NCI-H524 treated with DMSO at 0.1 percent for 48 hours (cell line): ENCODE measurements around the gene ATXN3.

Source experiments
- DNase-seq: peaks from one replicate; lab custom pipeline; 2025; lab: John Stamatoyannopoulos, UW

ATXN3 gene

GRCh38 chr14:92106143-92106926 lies at the start of gene ATXN3:
Gene ATXN3 (minus strand): TSS chr14:92106582. CDS start chr14:92106552, 30 bp downstream.
- peak; percentile 86 for DNase-seq

- no peak for DNase-seq
Observed at GRCh38 chr14:92154283-92154942, 48.0 kb upstream of the ATXN3 start.

GRCh38 chr14:92153581-92153980 lies 47.2 kb upstream of the ATXN3 start:
- no peak for DNase-seq

- DNase-seq = no peak
Observed at GRCh38 chr14:92144708-92145107, 38.3 kb upstream of the ATXN3 start.

GRCh38 chr14:92143962-92144361 lies 37.6 kb upstream of the ATXN3 start:
- DNase-seq = no peak

- no peak for DNase-seq
Observed at GRCh38 chr14:92143309-92143708, 36.9 kb upstream of the ATXN3 start.

DNA sequence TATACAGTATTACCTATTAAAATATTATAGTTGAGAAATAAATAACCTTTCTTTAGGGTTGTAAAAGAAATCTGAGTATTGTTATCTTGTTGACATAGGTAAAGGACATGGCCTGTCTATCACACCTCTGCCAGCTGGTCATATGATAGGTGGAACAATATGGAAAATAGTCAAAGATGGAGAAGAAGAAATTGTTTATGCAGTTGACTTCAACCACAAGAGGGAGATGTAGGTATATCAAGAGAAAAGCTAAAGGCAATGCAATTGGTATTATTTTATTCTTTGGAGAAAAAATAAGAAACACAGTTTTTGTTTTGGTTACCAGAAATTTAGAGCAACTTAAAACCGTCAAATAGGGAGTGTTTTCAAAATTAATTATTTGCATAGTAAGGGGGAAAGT lies 28.9 kb upstream of the ATXN3 start:
- DNase-seq = no peak

- DNase-seq = no peak
Observed at GRCh38 chr14:92134456-92134855, 28.1 kb upstream of the ATXN3 start.

DNA sequence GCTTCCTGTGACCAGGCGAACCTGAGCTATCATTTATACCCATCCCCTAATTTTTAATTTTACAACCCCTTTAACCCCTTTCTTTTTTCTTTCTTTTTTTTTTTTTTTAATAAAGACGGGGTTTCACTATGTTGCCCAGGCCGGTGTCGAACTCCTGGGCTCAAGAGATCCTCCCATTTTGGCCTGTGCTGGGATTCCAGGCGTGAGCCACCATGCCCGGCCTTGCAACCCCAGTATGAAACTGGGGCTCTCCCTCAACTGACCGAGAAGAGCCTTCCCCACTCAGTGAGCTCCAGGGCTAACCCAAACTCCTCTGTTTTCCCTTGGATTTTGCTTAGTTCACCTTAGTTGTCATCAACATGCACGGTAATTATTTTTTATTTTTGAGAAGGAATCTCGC lies 16.4 kb upstream of the ATXN3 start:
- DNase-seq = no peak

DNA sequence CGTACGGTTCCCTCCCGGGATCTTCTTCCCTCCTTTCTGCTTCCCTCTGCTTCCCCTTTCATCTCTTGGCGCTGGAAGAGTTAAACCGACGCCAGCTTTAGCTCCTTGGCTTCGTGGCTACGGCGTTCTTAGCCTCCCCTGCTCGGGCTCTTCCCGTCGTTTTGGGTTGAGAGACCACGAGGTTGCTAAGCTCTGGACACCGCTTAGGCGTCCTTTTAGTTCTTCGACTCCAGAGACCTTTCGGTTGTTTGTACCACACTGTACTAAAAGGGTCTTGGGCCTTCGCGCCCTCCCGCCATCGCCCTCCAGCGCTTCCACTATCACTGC lies 15.9 kb upstream of the ATXN3 start:
- DNase-seq = no peak

DNA sequence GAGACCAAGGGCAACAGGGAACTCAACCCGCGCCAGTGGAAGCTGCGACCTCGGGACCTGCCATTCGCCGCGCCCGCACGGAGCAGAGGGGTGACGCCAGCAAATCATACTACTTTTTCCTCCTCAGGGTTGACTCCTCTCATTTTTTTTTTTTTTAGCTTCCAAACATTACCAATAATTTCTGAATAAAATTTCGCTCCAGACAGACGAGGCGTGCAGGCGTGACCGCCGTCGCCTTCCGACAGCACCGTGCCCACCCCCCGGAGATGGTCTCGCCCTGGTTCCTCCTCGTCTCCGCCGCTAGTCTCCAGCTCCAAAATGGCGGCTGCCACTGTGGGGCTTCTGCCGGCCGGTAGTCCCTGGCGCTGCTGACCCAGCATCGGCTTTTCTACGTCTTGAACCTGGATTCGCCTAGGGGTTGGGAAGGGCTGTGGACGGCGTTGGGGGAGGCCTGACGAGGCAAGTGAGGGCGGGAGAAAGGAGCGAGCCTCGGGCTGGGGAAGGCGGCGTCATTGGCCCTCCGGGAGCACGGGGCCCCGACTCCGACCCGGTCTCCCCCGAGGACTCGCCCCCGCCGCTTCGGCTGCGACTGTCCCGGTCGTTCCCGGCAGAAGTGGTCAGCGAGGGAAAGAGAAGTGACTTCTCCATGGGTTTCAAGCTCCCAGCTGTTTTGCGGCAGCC lies 15.4 kb upstream of the ATXN3 start, which contains the start of the genes CPSF2 and NDUFB1:
Gene CPSF2, plus strand, starts transcription at position 300 of the 681 bp plus-strand sequence. CDS start 9,016 bp downstream, outside the sequence.
Gene NDUFB1, minus strand, starts transcription at position 37 of the 681 bp plus-strand sequence. CDS start 4,069 bp downstream, outside the sequence.
- DNase-seq = peak; percentile 66

DNA sequence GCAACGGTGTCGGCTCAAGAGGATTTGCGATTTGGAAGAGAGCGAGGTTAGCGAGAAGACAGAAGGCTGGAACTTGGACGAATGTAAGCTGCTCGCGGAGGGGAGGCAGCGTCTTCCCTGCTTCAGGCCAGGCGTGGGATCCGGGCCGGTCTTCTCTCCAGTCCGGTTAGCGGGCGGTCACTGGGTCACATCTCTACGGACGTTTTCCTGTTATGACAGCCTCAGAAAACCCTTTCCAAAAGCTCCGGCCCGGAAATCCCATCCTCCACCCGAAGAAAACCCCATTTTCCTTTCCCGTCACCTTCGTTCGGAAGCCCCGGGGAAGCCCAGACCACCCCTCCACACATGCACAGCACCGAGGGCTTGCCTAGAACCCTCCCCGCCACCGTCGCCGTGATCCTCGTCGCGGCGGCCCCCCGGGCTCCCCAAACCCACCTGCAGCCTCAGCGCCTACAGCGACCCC lies 14.9 kb upstream of the ATXN3 start:
- no peak for DNase-seq

- no peak for DNase-seq
Observed at GRCh38 chr14:92109490-92109889, 3.1 kb upstream of the ATXN3 start.

GRCh38 chr14:92108345-92109254 lies 2.2 kb upstream of the ATXN3 start:
- DNase-seq = no peak

DNA sequence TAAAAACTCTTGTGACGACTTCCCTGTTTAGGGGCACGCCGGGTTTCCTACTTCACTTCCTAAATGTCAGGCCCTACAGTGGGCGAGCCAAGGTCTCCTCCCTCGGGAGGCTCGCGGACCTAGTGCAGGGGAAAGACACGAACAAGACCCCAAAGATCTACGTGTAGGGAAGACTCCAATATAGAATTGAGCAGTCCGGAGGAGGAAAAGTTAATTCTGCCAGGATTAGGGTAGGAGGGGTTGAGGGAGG lies 564 bp downstream of the ATXN3 start:
- DNase-seq = no peak

- DNase-seq = no peak
Observed at GRCh38 chr14:92105073-92105892, 1.1 kb downstream of the ATXN3 start.

DNA sequence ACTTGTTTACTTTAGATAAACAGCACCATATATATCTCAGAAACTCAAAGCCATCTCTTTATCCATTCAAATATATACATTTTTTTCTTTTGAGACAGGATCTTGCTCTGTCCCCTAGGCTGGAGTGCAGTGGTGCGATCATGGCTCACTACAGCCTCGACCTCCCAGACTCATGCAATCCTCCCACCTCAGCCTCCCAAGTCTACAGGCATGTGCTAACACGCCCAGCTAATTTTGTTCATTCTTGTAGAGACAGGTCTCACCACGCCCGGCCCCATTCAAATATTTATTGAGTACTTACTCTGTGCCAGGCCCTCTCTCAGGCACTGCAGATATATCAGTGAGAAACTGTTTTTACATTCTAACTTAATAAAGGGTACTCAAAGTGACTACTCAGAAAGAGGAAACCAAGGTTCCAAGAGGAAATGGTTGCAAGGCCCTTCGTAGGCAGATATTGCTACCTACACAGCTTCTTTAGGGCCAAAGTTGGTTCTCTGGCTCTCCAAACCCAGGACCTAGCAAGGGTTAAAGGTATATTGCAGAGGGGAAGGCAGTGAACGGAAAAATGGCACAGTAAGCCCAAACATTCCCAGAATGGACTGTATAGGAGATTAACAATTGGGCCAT lies 2.9 kb downstream of the ATXN3 start:
- DNase-seq = no peak

- no peak for DNase-seq
Observed at GRCh38 chr14:92099802-92100201, 6.6 kb downstream of the ATXN3 start.

GRCh38 chr14:92093320-92093719 lies 13.1 kb downstream of the ATXN3 start:
- DNase-seq = no peak

- no peak for DNase-seq
Observed at GRCh38 chr14:92088494-92088893, 17.9 kb downstream of the ATXN3 start.

DNA sequence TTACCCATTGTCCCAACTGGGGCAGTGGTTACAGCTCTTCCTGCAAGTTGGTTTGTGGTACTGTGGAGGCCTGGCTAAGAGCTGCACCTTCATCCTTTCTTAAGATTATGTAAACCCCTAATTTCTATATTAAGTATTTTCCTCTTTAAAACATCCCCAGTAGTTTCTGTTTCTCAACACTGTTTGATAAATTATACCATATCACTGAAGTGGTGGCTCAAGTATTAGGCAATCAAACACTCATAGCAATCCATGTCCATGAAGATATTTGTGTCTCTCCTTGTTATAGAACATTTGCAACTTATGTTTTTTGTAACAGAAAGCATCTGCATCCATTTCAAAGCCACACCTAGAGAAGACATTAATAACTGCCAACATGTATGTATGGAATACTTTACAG lies 31.8 kb downstream of the ATXN3 start:
- DNase-seq = no peak
